ENCODE results near the gene VAMP8. TPM values are rescaled to one million over a fixed set of nuclear protein-coding genes. Genes with fewer than 3 reads are reported as not detected.

Gene VAMP8
- total and polyA plus RNA-seq, 2 of the 8 experiments (the other 6 are each of a cell fraction or from before 2014, with no cell fraction given), result 34.4 to 69.7 TPM

- ChIA-PET CTCF (ENCODE audit: partially characterized antibody) (interaction anchor here (1.9 kb wide), 1 partner anchor 14 kb away, joined by 7 read pairs; no protein-coding TSS in a partner anchor), POLR2A (ENCODE audit: partially characterized antibody) (interaction anchor here (0.6 to 4.1 kb wide), 15 partner anchors 10 to 492 kb away, joined by 3 to 28 read pairs (median 6); partner anchors contain the start of genes C2orf68, ELMOD3, GGCX and MAT2A)
- Histone ChIP-seq H2AFZ (ENCODE audit: low read length) (no peak overlapping the region), H3K18ac (ENCODE audit: extremely low read depth, low read length) (no peak overlapping the region), H2BK120ac (replicated peaks; ENCODE audit: low read depth, low read length) (no peak overlapping the region), H4K5ac (ENCODE audit: insufficient read length, low read depth, low read length) (no peak overlapping the region), H3K14ac (ENCODE audit: insufficient read length) (no peak overlapping the region), H3K56ac (replicated peaks; ENCODE audit: insufficient read length, low read depth, low read length) (no peak overlapping the region), H3K4me2 (ENCODE audit: insufficient read depth in 1 of 2, low read depth in 2 of 2, low read length in 2 of 2) (peak overlapping the region; percentile 78 to 79), H3K23me2 (ENCODE audit: low read depth, low read length) (peaks cover 2% of the 10 kb centered on the region; the same call in 1 of the 2 replicates), H3K4me3 (ENCODE audit: extremely low read depth in 1 of 4, insufficient read depth in 2 of 4, low read depth in 3 of 4, low read length in 4 of 4) (peak overlapping the region in 2 of 4 experiments; percentile 32 to 62; a peak in 2 of 8 replicates), H3K9me3 (ENCODE audit: insufficient read depth in 2 of 2, low read depth in 1 of 2, low read length in 1 of 2) (no peaks in the 10 kb centered on the region), H3K9ac (replicated peaks in 1 of 4; ENCODE audit: extremely low read depth in 1 of 4, low read depth in 3 of 4, low read length in 3 of 4) (no peak overlapping the region), H3K27me3 (replicated peaks in 1 of 4; ENCODE audit: control insufficient read depth in 3 of 4, extremely low read depth in 1 of 4, insufficient read depth in 3 of 4, low read length in 3 of 4) (peaks cover 0 to 9% (median under 1%) of the 10 kb centered on the region in 4 experiments; a peak in 1 of 7 replicates), H3K27ac (ENCODE audit: low read depth, low read length) (no peak overlapping the region), H3K4me1 (replicated peaks in 1 of 4; ENCODE audit: control insufficient read depth in 3 of 4, insufficient read depth in 4 of 4, low read length in 3 of 4) (peaks cover 2 to 14% (median 7%) of the 10 kb centered on the region in 4 experiments), H2BK15ac (ENCODE audit: low read length) (no peak overlapping the region), H2AK5ac (ENCODE audit: low read depth, low read length) (no peak overlapping the region), H4K8ac (ENCODE audit: extremely low read depth, insufficient read depth, low read length) (no peak overlapping the region), H2BK5ac (ENCODE audit: low read depth, low read length) (no peak overlapping the region), H3K4ac (replicated peaks; ENCODE audit: insufficient read length, low read depth, low read length) (no peak overlapping the region), H3K79me1 (ENCODE audit: low read depth, low read length) (no peaks in the 10 kb centered on the region; the same call in 1 of the 2 replicates), H4K20me1 (replicated peaks in 1 of 2; ENCODE audit: control insufficient read depth in 1 of 2, insufficient read depth in 2 of 2, low read length in 2 of 2) (peaks cover 0 to 2% of the 10 kb centered on the region in 2 experiments), H3K23ac (ENCODE audit: insufficient read length) (no peak overlapping the region), H4K91ac (replicated peaks; ENCODE audit: insufficient read length, low read length) (no peak overlapping the region), H2BK12ac (ENCODE audit: low read depth, low read length) (no peak overlapping the region), H3K79me2 (ENCODE audit: control insufficient read depth in 1 of 2, insufficient read depth in 2 of 2, low read length in 2 of 2) (no peaks in the 10 kb centered on the region), H2BK20ac (ENCODE audit: low read length) (no peak overlapping the region), H3K36me3 (ENCODE audit: control insufficient read depth in 2 of 4, insufficient read depth in 4 of 4, low read length in 3 of 4) (no peaks in the 10 kb centered on the region)
- no peak for DNase-seq (ENCODE audit: low read depth in 1 of 2, low spot score in 2 of 2)
- FAIRE-seq, result no peak
- TF ChIP-seq SAP30 (IDR thresholded peaks at IDR 0.05; ENCODE audit: insufficient read depth, insufficient replicate concordance, low read length) (no peak), TEAD4 (IDR thresholded peaks at IDR 0.05; ENCODE audit: low read depth, low read length) (no peak), JUND (IDR thresholded peaks at IDR 0.05; ENCODE audit: low read length) (no peak), GTF2F1 (IDR thresholded peaks at IDR 0.05; ENCODE audit: borderline replicate concordance, low read depth, low read length) (no peak), RXRA (IDR thresholded peaks at IDR 0.05; ENCODE audit: insufficient read depth, low read depth, low read length) (no peak), SP1 (IDR thresholded peaks at IDR 0.05; ENCODE audit: low read depth, low read length) (no peak), KDM4A (IDR thresholded peaks at IDR 0.05; ENCODE audit: low read depth, low read length, severe bottlenecking) (no peak), POLR2A (IDR thresholded peaks at IDR 0.05; ENCODE audit: control extremely low read depth in 1 of 2, low read depth in 2 of 2, low read length in 2 of 2) (no peak), USF2 (IDR thresholded peaks at IDR 0.05; ENCODE audit: low read length) (no peak), RBBP5 (IDR thresholded peaks at IDR 0.05; ENCODE audit: borderline replicate concordance, low read depth, low read length) (no peak), EGR1 (IDR thresholded peaks at IDR 0.05; ENCODE audit: borderline replicate concordance, low read depth, low read length) (no peak)
- WGBS, 2 experiments (ENCODE audit: extremely low coverage in 1 of 2, insufficient coverage in 1 of 2, insufficient read length in 1 of 2, insufficient replicate concordance in 2 of 2, low coverage in 1 of 2, low lambda C conversion rate in 2 of 2, missing lambda C conversion rate in 1 of 2), result 75% methylated on average over 1 of the region's 3 CpGs; no CpG with 5 or more reads in 1 of the 2 experiments
These were observed 362 bp upstream of the VAMP8 start for GRCh38 chr2:85577063-85577385.

Measured in H1 (cell line).